Uterus (tissue), 2 donors: ENCODE measurements around the gene KCNMB2.

Experiments used
- CTCF ChIP-seq, 4 experiments: fragments of 200-600 bp in 2 of 4; fragments of 450-650 bp in 2 of 4; sonication (generic) in 2 of 4; IDR thresholded peaks; one replicate each; pipeline ENCODE4 v1.5.1; 2016 to 2019; ENCODE audit warnings: antibody characterized with exemption in 4 of 4, mild to moderate bottlenecking in 2 of 4, moderate library complexity in 1 of 4
- POLR2A ChIP-seq, 2 donors: fragments of 450-650 bp; IDR thresholded peaks; one replicate each; pipeline ENCODE4 v1.6.1; 2016; ENCODE audit warnings: antibody characterized with exemption in 2 of 2, mild to moderate bottlenecking in 1 of 2, moderate library complexity in 1 of 2

- TF ChIP-seq POLR2A (IDR thresholded peaks at IDR 0.05) (no peak), CTCF (IDR thresholded peaks at IDR 0.05) (no peak)
Measured at GRCh38 chr3:178833695-178834094, 297.5 kb downstream of the KCNMB2 start.
